WTC11 (cell line): ENCODE results near the gene HES5. TPM values are rescaled to one million over a fixed set of nuclear protein-coding genes. Genes with fewer than 3 reads are reported as not detected.
"Not testable (repeated sequence)": the region's sequence is repeated elsewhere in the genome, so short reads cannot be mapped to it uniquely, and the experiment has no call there.

Source experiments
- ATAC-seq: fragments of 200-7000 bp; cut with Tn5 transposase; 2 replicates; pipeline ENCODE4 v1.10.0; 2021; ENCODE audit warnings: mild to moderate bottlenecking, moderate library complexity
- CTCF ChIA-PET: fragments of 300-600 bp; sonication (Branson Sonifier 250); formaldehyde crosslinking; loops from one replicate; lab custom pipeline; 2021; ENCODE audit warnings: antibody characterized with exemption; lab: Charles Lee
- POLR2A ChIA-PET: fragments of 350-600 bp; sonication (Branson Sonifier 250); formaldehyde crosslinking; loops from one replicate; lab custom pipeline; 2021; ENCODE audit warnings: antibody characterized with exemption; lab: Charles Lee
- DNase-seq: peaks from one replicate; pipeline ENCODE4 v3.0.0; 2021; ENCODE audit warnings: low spot score
- H3K27ac Mint-ChIP-seq: 2 replicates; pipeline ENCODE4 v1.8.0; 2021; ENCODE audit warnings: mixed read lengths
- H3K27me3 Mint-ChIP-seq: 2 replicates; pipeline ENCODE4 v1.8.0; 2021; ENCODE audit warnings: low read depth, mild to moderate bottlenecking, moderate library complexity, mixed read lengths
- H3K36me3 Mint-ChIP-seq: 2 replicates; pipeline ENCODE4 v1.8.0; 2021; ENCODE audit warnings: mixed read lengths
- H3K4me1 Mint-ChIP-seq: 2 replicates; pipeline ENCODE4 v1.8.0; 2022; ENCODE audit warnings: mixed read lengths
- H3K4me3 Mint-ChIP-seq: 2 replicates; pipeline ENCODE4 v1.8.0; 2021; ENCODE audit warnings: mild to moderate bottlenecking, moderate library complexity, mixed read lengths
- H3K9me3 Mint-ChIP-seq: 2 replicates; pipeline ENCODE4 v1.8.0; 2021; ENCODE audit warnings: mixed read lengths
- ARID4B ChIP-seq: sonication (generic); formaldehyde crosslinking; IDR thresholded peaks from 2 replicates; pipeline ENCODE4 v1.8.0; 2023; ENCODE audit warnings: missing genetic modification reagents, mild to moderate bottlenecking, borderline replicate concordance
- ATF1 ChIP-seq: sonication (generic); formaldehyde crosslinking; IDR thresholded peaks from 2 replicates; pipeline ENCODE4 v1.8.1; 2023; ENCODE audit warnings: mild to moderate bottlenecking, moderate library complexity, missing genetic modification reagents
- FOXJ3 ChIP-seq: sonication (generic); formaldehyde crosslinking; IDR thresholded peaks from 2 replicates; pipeline ENCODE4 v1.9.0; 2021; ENCODE audit warnings: missing genetic modification reagents, mild to moderate bottlenecking, borderline replicate concordance
- FOXP1 ChIP-seq: sonication (generic); formaldehyde crosslinking; IDR thresholded peaks from 2 replicates; pipeline ENCODE4 v1.8.0; 2022; ENCODE audit warnings: missing genetic modification reagents, mild to moderate bottlenecking, moderate library complexity, borderline replicate concordance
- IRF2 ChIP-seq: sonication (generic); formaldehyde crosslinking; IDR thresholded peaks from 2 replicates; pipeline ENCODE4 v1.8.0; 2022; ENCODE audit warnings: low read depth, missing genetic modification reagents, borderline replicate concordance
- MAX ChIP-seq: sonication (generic); formaldehyde crosslinking; IDR thresholded peaks from 2 replicates; pipeline ENCODE4 v1.8.0; 2022; ENCODE audit warnings: mild to moderate bottlenecking, missing genetic modification reagents
- NR1H2 ChIP-seq: sonication (generic); formaldehyde crosslinking; IDR thresholded peaks from 2 replicates; pipeline ENCODE4 v1.9.0; 2021; ENCODE audit warnings: mild to moderate bottlenecking, moderate library complexity, missing genetic modification reagents
- OVOL2 ChIP-seq: fragments of 250-450 bp; sonication (Bioruptor Pico); IDR thresholded peaks from 2 replicates; pipeline ENCODE4 v1.9.0; 2021; ENCODE audit warnings: mild to moderate bottlenecking, borderline replicate concordance
- SMAD3 ChIP-seq: sonication (generic); formaldehyde crosslinking; IDR thresholded peaks from 2 replicates; pipeline ENCODE4 v1.8.0; 2022; ENCODE audit warnings: missing genetic modification reagents, mild to moderate bottlenecking, borderline replicate concordance
- SMAD4 ChIP-seq: sonication (generic); formaldehyde crosslinking; IDR thresholded peaks from 2 replicates; pipeline ENCODE4 v1.8.0; 2022; ENCODE audit warnings: mild to moderate bottlenecking, missing genetic modification reagents
- SP1 ChIP-seq: sonication (generic); formaldehyde crosslinking; conservative IDR thresholded peaks from 2 replicates; pipeline ENCODE4 v1.8.1; 2022; ENCODE audit warnings: missing genetic modification reagents
- TEAD4 ChIP-seq: sonication (generic); formaldehyde crosslinking; IDR thresholded peaks from 2 replicates; pipeline ENCODE4 v1.8.0; 2022; ENCODE audit warnings: mild to moderate bottlenecking, missing genetic modification reagents
- ZBTB43 ChIP-seq: sonication (generic); formaldehyde crosslinking; IDR thresholded peaks from 2 replicates; pipeline ENCODE4 v1.8.1; 2023; ENCODE audit warnings: mild to moderate bottlenecking, missing genetic modification reagents
- ZNF317 ChIP-seq: sonication (generic); formaldehyde crosslinking; IDR thresholded peaks from 2 replicates; pipeline ENCODE4 v1.8.1; 2023; ENCODE audit warnings: low read depth, mild to moderate bottlenecking, moderate library complexity, missing genetic modification reagents, borderline replicate concordance
- total RNA-seq: library from RNA; stranded (reverse); gene quantifications from 3 replicates; pipeline ENCODE4 v1.2.3, GENCODE V29; 2021
- TF ChIP-seq, protein P1 (sequence below): sonication (generic); formaldehyde crosslinking; IDR thresholded peaks from 2 replicates; pipeline ENCODE4 v1.8.1; 2022; ENCODE audit warnings: mild to moderate bottlenecking, moderate library complexity, missing genetic modification reagents
- TF ChIP-seq, protein P2 (sequence below): fragments of 200-600 bp; IDR thresholded peaks from 2 replicates; pipeline ENCODE4 v1.8.0; 2022; ENCODE audit warnings: antibody characterized with exemption
- TF ChIP-seq, protein P3 (sequence below): fragments of 250-450 bp; sonication (Bioruptor Pico); conservative IDR thresholded peaks from 2 replicates; pipeline ENCODE4 v1.9.0; 2021; ENCODE audit warnings: mild to moderate bottlenecking

The HES5 gene
- total RNA-seq, 1 experiment from 2014 or later: not detected

DNA sequence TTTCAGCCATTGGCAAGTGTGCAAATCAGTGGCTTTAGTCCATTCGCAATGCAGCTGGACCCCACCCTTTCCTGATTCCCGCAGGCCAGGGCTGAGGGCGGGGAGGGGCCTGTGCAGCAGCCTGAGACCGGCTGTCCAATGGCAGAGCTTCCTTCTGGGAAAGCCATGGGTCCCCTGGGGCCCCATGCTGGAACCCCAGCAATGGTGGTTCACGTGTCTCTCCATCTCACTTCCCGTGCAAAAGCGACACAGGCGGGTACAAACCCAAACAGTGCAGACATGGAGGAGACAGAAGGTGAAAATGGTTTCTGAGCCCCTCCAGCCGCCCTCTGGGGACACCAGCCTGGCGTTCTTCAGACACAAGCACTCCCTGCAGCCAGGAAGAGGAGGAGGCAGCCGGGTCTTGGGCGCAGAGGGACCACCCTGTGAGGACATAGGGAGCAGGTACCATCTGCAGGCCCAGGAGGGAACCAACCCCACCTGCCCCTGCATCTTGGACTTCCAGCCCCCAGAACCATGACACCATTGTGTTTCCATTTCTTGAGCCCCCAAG, 20.3 kb upstream of the HES5 start:
- H3K27me3 Mint-ChIP-seq, CTCF ChIA-PET, DNase-seq, H3K36me3 Mint-ChIP-seq, POLR2A ChIA-PET, H3K27ac Mint-ChIP-seq, H3K9me3 Mint-ChIP-seq, ATAC-seq, H3K4me1 Mint-ChIP-seq, H3K4me3 Mint-ChIP-seq: not testable (repeated sequence)

DNA sequence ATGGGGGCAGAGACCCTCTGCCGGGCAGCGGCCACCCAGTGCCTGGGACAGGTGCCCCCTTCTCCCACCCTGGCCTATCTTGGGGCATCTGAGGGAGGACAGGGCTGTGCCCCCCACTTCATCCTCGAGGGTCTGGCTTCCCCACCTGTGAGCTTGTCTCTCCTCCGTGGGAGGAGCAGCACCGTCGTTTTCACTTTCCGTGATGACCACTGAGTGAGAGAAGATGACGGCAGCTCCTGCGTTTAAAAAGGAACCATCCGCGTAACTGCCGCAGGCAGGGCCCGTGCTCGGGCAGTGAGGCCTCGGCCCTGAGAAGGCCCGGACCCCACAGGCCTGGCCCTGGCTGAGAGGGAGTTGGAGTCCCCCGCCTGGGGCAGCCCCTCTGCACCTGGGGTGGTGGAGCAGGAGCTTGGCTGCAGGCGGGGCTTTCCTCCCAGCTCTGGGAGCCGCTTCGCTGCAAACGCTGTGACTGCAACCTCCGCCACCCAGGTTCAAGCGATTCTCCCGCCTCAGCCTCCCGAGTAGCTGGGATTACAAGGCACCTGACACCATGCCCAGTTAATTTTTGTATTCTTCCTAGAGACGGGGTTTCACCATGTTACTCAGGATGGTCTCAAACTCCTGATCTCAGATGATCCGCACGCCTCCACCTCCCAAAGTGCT, 19.4 kb upstream of the HES5 start:
- POLR2A ChIA-PET, DNase-seq, H3K27ac Mint-ChIP-seq, H3K9me3 Mint-ChIP-seq, H3K4me3 Mint-ChIP-seq, H3K4me1 Mint-ChIP-seq, ATAC-seq, H3K27me3 Mint-ChIP-seq, H3K36me3 Mint-ChIP-seq: not testable (repeated sequence)
- CTCF ChIA-PET: interaction anchor here (1.0 to 2.4 kb wide), 6 partner anchors 16 to 903 kb away, joined by 3 to 8 read pairs (median 3); partner anchors contain the start of genes FAAP20, MORN1, PEX10 and RER1

GRCh38 chr1:2548068-2548589, 18.1 kb upstream of the HES5 start:
- H3K4me1 Mint-ChIP-seq: peaks cover 5% of the 10 kb centered on the region; the same call in 1 of the 2 replicates
- H3K27me3 Mint-ChIP-seq: no peaks in the 10 kb centered on the region; the same call in 1 of the 2 replicates
- H3K9me3 Mint-ChIP-seq: no peaks in the 10 kb centered on the region
- H3K27ac Mint-ChIP-seq: no peak overlapping the region
- DNase-seq (peak; percentile 87), ATAC-seq (peak; percentile 25)
- H3K4me3 Mint-ChIP-seq: peak overlapping the region; percentile 72
- CTCF ChIA-PET: interaction anchor here (0.9 to 3.7 kb wide), 26 partner anchors 8 to 876 kb away, joined by 3 to 61 read pairs (median 5); partner anchors contain the start of genes FAAP20, MORN1, PANK4 and PEX10
- no peaks in the 10 kb centered on the region for H3K36me3 Mint-ChIP-seq
- POLR2A ChIA-PET: interaction anchor here (0.5 to 1.3 kb wide), 4 partner anchors 12 to 297 kb away, joined by 3 to 4 read pairs (median 3); no protein-coding TSS in a partner anchor
- TF ChIP-seq OVOL2 (CRISPR knock-in tag) (no peak), SMAD3 (CRISPR knock-in tag) (no peak), ARID4B (CRISPR knock-in tag) (no peak), MAX (CRISPR knock-in tag) (0 out of 2 replicates have a peak, but pooled peaks have one; percentile 20), ATF1 (no peak), SMAD4 (CRISPR knock-in tag) (0 out of 2 replicates have a peak, but pooled peaks have one; percentile 26), NR1H2 (CRISPR knock-in tag) (no peak), FOXJ3 (CRISPR knock-in tag) (no peak), SP1 (CRISPR knock-in tag) (0 out of 2 replicates have a peak, but pooled peaks have one; percentile 18), ZNF317 (no peak), IRF2 (CRISPR knock-in tag) (no peak), ZBTB43 (CRISPR knock-in tag) (no peak), FOXP1 (CRISPR knock-in tag) (no peak), TEAD4 (no peak)
- TF ChIP-seq, protein P1, sequence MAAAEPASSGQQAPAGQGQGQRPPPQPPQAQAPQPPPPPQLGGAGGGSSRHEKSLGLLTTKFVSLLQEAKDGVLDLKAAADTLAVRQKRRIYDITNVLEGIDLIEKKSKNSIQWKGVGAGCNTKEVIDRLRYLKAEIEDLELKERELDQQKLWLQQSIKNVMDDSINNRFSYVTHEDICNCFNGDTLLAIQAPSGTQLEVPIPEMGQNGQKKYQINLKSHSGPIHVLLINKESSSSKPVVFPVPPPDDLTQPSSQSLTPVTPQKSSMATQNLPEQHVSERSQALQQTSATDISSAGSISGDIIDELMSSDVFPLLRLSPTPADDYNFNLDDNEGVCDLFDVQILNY (CRISPR knock-in tag): 0 out of 2 replicates have a peak, but pooled peaks have one; percentile 47
- TF ChIP-seq, protein P2, sequence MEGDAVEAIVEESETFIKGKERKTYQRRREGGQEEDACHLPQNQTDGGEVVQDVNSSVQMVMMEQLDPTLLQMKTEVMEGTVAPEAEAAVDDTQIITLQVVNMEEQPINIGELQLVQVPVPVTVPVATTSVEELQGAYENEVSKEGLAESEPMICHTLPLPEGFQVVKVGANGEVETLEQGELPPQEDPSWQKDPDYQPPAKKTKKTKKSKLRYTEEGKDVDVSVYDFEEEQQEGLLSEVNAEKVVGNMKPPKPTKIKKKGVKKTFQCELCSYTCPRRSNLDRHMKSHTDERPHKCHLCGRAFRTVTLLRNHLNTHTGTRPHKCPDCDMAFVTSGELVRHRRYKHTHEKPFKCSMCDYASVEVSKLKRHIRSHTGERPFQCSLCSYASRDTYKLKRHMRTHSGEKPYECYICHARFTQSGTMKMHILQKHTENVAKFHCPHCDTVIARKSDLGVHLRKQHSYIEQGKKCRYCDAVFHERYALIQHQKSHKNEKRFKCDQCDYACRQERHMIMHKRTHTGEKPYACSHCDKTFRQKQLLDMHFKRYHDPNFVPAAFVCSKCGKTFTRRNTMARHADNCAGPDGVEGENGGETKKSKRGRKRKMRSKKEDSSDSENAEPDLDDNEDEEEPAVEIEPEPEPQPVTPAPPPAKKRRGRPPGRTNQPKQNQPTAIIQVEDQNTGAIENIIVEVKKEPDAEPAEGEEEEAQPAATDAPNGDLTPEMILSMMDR: peak; percentile 92
- TF ChIP-seq, protein P3, sequence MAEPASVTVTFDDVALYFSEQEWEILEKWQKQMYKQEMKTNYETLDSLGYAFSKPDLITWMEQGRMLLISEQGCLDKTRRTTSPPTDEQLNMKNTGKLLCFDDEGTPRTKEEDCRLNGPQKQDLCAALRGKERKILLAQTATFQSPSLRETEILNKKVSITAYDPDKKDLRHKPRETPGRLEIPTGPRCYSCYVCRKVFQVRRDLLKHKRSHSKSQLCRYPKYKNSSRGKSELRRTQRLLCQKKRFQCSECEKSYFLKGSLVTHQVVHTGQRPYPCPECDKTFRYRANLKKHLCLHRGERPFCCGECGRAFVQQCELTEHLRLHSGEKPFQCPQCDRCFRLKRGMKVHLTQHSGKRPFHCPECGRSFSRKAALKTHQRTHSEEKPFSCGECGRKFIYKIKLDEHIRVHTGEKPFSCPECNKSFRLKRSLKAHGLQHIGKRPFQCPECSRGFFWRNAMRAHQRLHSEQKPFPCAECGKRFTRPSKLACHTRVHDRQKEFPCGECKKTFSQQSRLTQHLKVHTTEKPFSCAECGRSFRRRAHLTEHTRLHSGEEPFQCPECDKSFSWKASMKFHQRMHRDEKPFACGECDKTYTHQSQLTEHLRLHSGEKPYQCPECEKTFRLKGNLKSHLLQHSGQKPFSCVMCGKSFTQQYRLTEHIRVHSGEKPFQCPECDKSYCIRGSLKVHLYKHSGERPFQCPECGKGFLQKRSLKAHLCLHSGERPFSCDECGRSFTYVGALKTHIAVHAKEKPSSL: no peak
